CD14-positive monocyte (primary cell): Measurements from ENCODE around the gene ACSS3. TPM values are rescaled to one million over a fixed set of nuclear protein-coding genes. Genes with fewer than 3 reads are reported as not detected.

Experiments
- DNase-seq, 3 donors: peaks; one replicate each; pipeline ENCODE4 v3.0.0-alpha.2; 2011 to 2022
- H2AFZ ChIP-seq: 2 replicates; pipeline ENCODE4 v1.6.0; 2012; ENCODE audit warnings: mild to moderate bottlenecking, low read depth, low read length, inconsistent platforms; ENCODE audit not compliant: insufficient read depth, poor library complexity, severe bottlenecking
- H3K27ac ChIP-seq, 2 donors: 1 replicate in 1 of 2; 2 replicates in 1 of 2; pipeline ENCODE4 v1.5.1; 2012 to 2013; ENCODE audit warnings: low read length in 2 of 2, control low read depth in 1 of 2, inconsistent platforms in 1 of 2, low read depth in 1 of 2, mild to moderate bottlenecking in 1 of 2
- H3K27me3 ChIP-seq, 2 donors: one replicate each; pipeline versions ENCODE4 v1.6.0 to v1.6.1; 2011 to 2013; ENCODE audit warnings: low read length in 2 of 2; ENCODE audit not compliant: control insufficient read depth in 2 of 2, insufficient read depth in 2 of 2
- H3K36me3 ChIP-seq, 2 donors: replicated peaks in 1 of 2; 1 replicate in 1 of 2; 2 replicates in 1 of 2; pipeline versions ENCODE4 v1.5.1 to v1.6.1; 2012 to 2013; ENCODE audit warnings: low read length in 2 of 2, control low read depth in 1 of 2, inconsistent platforms in 1 of 2, mild to moderate bottlenecking in 1 of 2; ENCODE audit not compliant: insufficient read depth in 2 of 2, control insufficient read depth in 1 of 2
- H3K4me1 ChIP-seq, 2 donors: 1 replicate in 1 of 2; 2 replicates in 1 of 2; pipeline versions ENCODE4 v1.5.1 to v1.6.1; 2012 to 2013; ENCODE audit warnings: low read length in 2 of 2, control low read depth in 1 of 2, inconsistent platforms in 1 of 2, mild to moderate bottlenecking in 1 of 2, moderate library complexity in 1 of 2; ENCODE audit not compliant: insufficient read depth in 2 of 2, control insufficient read depth in 1 of 2
- H3K4me2 ChIP-seq: replicated peaks from 2 replicates; pipeline ENCODE3; 2012; ENCODE audit warnings: low read length, moderate library complexity, mild to moderate bottlenecking; ENCODE audit not compliant: poor library complexity, severe bottlenecking; ENCODE audit errors: extremely low read depth
- H3K4me3 ChIP-seq, 3 experiments: fragments of 200-600 bp in 1 of 3; sonication (generic) in 1 of 3; replicated peaks in 1 of 3; 1 replicate in 2 of 3; 2 replicates in 1 of 3; pipeline ENCODE4 v1.5.1; 2011 to 2013; ENCODE audit warnings: low read length in 3 of 3, mild to moderate bottlenecking in 3 of 3, control low read depth in 2 of 3, low read depth in 2 of 3, inconsistent platforms in 1 of 3, moderate library complexity in 1 of 3
- H3K79me2 ChIP-seq: 2 replicates; pipeline ENCODE4 v1.6.0; 2012; ENCODE audit warnings: mild to moderate bottlenecking, control low read depth, inconsistent platforms, low read length, moderate library complexity; ENCODE audit not compliant: insufficient read depth
- H3K9ac ChIP-seq: 2 replicates; pipeline ENCODE4 v1.6.0; 2017; ENCODE audit warnings: low read length, mild to moderate bottlenecking; ENCODE audit not compliant: insufficient read depth, poor library complexity, severe bottlenecking
- H3K9me3 ChIP-seq, 2 donors: replicated peaks in 1 of 2; 1 replicate in 1 of 2; 2 replicates in 1 of 2; pipeline versions ENCODE4 v1.5.1 to v1.6.1; 2012 to 2013; ENCODE audit warnings: low read length in 2 of 2, control low read depth in 1 of 2; ENCODE audit not compliant: control insufficient read depth in 1 of 2, insufficient read depth in 1 of 2
- H4K20me1 ChIP-seq: 2 replicates; pipeline ENCODE4 v1.6.0; 2012; ENCODE audit warnings: mild to moderate bottlenecking, low read length, control low read depth, moderate library complexity; ENCODE audit not compliant: insufficient read depth
- H3K27ac Mint-ChIP-seq, 7 donors: one replicate each; pipeline ENCODE4 v1.8.0; 2020; ENCODE audit warnings: mild to moderate bottlenecking in 7 of 7, mixed read lengths in 7 of 7, moderate library complexity in 6 of 7, inconsistent platforms in 2 of 7
- H3K27me3 Mint-ChIP-seq, 3 donors: one replicate each; pipeline ENCODE4 v1.8.0; 2021 to 2022; ENCODE audit warnings: low read depth in 3 of 3, mild to moderate bottlenecking in 3 of 3, mixed read lengths in 3 of 3, moderate library complexity in 3 of 3, inconsistent platforms in 1 of 3
- H3K36me3 Mint-ChIP-seq, 2 donors: one replicate each; pipeline ENCODE4 v1.8.0; 2020; ENCODE audit warnings: mixed read lengths in 2 of 2, inconsistent platforms in 1 of 2, mild to moderate bottlenecking in 1 of 2
- H3K4me1 Mint-ChIP-seq: one replicate; pipeline ENCODE4 v1.8.0; 2020; ENCODE audit warnings: mild to moderate bottlenecking, mixed read lengths
- H3K4me3 Mint-ChIP-seq, 2 donors: one replicate each; pipeline ENCODE4 v1.8.0; 2020; ENCODE audit warnings: mild to moderate bottlenecking in 2 of 2, mixed read lengths in 2 of 2, moderate library complexity in 1 of 2
- H3K9me3 Mint-ChIP-seq, 7 donors: one replicate each; pipeline ENCODE4 v1.8.0; 2020 to 2022; ENCODE audit warnings: mixed read lengths in 7 of 7, mild to moderate bottlenecking in 6 of 7, moderate library complexity in 6 of 7, inconsistent platforms in 2 of 7
- WGBS: methylation state at CpG from one replicate; pipeline ENCODE4 v1.1.5; 2013; ENCODE audit warnings: missing lambda C conversion rate; ENCODE audit not compliant: insufficient coverage; 5-methylcytosine and 5-hydroxymethylcytosine counted together
- intact Hi-C, 2 donors: fragments of 100-400 bp; cut with micrococcal nuclease; formaldehyde crosslinking; loops; one replicate each; pipeline versions ENCODE4 v1.15.0 to v1.15.1; 2023
- polyA plus RNA-seq, 3 donors: library from polyadenylated mRNA; depleted of rRNA in 1 of 3; unstranded in 2 of 3; stranded (reverse) in 1 of 3; fragments of 300-500 nt in 2 of 3; fragments of >200 nt in 1 of 3; fragmentation: Illumina TruSeq in 2 of 3; gene quantifications; 1 replicate in 2 of 3; 2 replicates in 1 of 3; pipeline ENCODE4 v1.2.3, GENCODE V29; 2012 to 2021
- TF ChIP-seq, protein P1 (sequence below): fragments of 200-600 bp; IDR thresholded peaks from one replicate; pipeline ENCODE4 v1.8.0; 2022; ENCODE audit warnings: antibody characterized with exemption, mild to moderate bottlenecking

Gene ACSS3
- polyA plus RNA-seq, 3 donors: 0.09 to 0.16 TPM; not detected in 1

GRCh38 chr12:81222846-81223592 is 145.1 kb downstream of the ACSS3 start:
- no peaks in the 10 kb centered on the region for H3K36me3 Mint-ChIP-seq
- H3K4me3 Mint-ChIP-seq: no peak overlapping the region
- Histone ChIP-seq H3K36me3 (no peaks in the 10 kb centered on the region), H3K9me3 (no peaks in the 10 kb centered on the region), H2AFZ (no peak overlapping the region), H3K4me1 (no peaks in the 10 kb centered on the region), H3K4me3 (no peak overlapping the region), H3K27me3 (no peaks in the 10 kb centered on the region), H3K4me2 (no peak overlapping the region), H4K20me1 (no peaks in the 10 kb centered on the region), H3K79me2 (no peaks in the 10 kb centered on the region), H3K27ac (no peak overlapping the region), H3K9ac (no peak overlapping the region)
- H3K9me3 Mint-ChIP-seq: no peaks in the 10 kb centered on the region
- 92% methylated on average over 3 of the region's 5 CpGs for WGBS
- intact Hi-C loops: no loop called here
- DNase-seq: no peak
- peak overlapping the region in 1 of 7 donors; percentile 48 for H3K27ac Mint-ChIP-seq
- TF ChIP-seq, protein P1, sequence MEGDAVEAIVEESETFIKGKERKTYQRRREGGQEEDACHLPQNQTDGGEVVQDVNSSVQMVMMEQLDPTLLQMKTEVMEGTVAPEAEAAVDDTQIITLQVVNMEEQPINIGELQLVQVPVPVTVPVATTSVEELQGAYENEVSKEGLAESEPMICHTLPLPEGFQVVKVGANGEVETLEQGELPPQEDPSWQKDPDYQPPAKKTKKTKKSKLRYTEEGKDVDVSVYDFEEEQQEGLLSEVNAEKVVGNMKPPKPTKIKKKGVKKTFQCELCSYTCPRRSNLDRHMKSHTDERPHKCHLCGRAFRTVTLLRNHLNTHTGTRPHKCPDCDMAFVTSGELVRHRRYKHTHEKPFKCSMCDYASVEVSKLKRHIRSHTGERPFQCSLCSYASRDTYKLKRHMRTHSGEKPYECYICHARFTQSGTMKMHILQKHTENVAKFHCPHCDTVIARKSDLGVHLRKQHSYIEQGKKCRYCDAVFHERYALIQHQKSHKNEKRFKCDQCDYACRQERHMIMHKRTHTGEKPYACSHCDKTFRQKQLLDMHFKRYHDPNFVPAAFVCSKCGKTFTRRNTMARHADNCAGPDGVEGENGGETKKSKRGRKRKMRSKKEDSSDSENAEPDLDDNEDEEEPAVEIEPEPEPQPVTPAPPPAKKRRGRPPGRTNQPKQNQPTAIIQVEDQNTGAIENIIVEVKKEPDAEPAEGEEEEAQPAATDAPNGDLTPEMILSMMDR: no peak
- peaks cover 0 to 2% (median 0%) of the 10 kb centered on the region in 3 donors for H3K27me3 Mint-ChIP-seq
- no peaks in the 10 kb centered on the region for H3K4me1 Mint-ChIP-seq

DNA sequence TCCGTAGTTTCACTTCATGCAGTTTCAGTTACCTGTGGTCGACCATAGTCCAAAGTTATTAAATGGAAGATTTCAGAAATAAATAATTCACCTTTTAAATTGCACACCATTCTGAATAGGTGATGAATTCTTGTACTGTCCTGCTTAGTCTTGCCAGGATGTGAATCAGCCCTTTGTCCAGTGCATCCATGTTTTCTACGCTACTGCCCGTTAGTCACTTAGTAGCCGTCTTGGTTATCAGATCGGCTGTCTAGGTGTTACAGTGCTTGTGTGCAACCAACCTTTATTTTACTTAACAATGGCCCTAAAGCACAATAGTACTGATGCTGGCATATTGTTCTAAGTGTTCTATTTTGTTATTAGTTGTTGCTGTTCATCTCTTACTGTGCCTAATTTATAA is 146.7 kb downstream of the ACSS3 start:
- no peak for DNase-seq
- Histone ChIP-seq H3K79me2 (no peaks in the 10 kb centered on the region), H4K20me1 (no peaks in the 10 kb centered on the region), H3K4me2 (no peak overlapping the region), H3K4me3 (no peak overlapping the region), H3K27me3 (no peaks in the 10 kb centered on the region), H2AFZ (no peak overlapping the region), H3K36me3 (no peaks in the 10 kb centered on the region), H3K9me3 (no peaks in the 10 kb centered on the region), H3K9ac (no peak overlapping the region), H3K27ac (no peak overlapping the region), H3K4me1 (no peaks in the 10 kb centered on the region)
- H3K36me3 Mint-ChIP-seq: no peaks in the 10 kb centered on the region
- H3K4me1 Mint-ChIP-seq: no peaks in the 10 kb centered on the region
- no CpG with 5 or more reads among the region's 6 CpGs for WGBS
- no peak overlapping the region for H3K4me3 Mint-ChIP-seq
- H3K9me3 Mint-ChIP-seq: no peaks in the 10 kb centered on the region
- intact Hi-C loops: no loop called here
- H3K27ac Mint-ChIP-seq: no peak overlapping the region
- H3K27me3 Mint-ChIP-seq: peaks cover 0 to 2% (median 0%) of the 10 kb centered on the region in 3 donors
- TF ChIP-seq, protein P1: no peak
